GM18502 (cell line): Measurements from ENCODE around the gene KATNBL1.
"Not testable (repeated sequence)": the region's sequence is repeated elsewhere in the genome, so short reads cannot be mapped to it uniquely, and the experiment has no call there.

Source experiments
- ATAC-seq: cut with Tn5 transposase; IDR thresholded peaks from one replicate; pipeline ENCODE4 v1.9.1; 2021; ENCODE audit warnings: mild to moderate bottlenecking; ENCODE audit not compliant: unreplicated experiment, poor library complexity

Gene KATNBL1

GRCh38 chr15:34121786-34122185 lies 88.1 kb downstream of the KATNBL1 start:
- ATAC-seq = not testable (repeated sequence)

GRCh38 chr15:34120420-34120819 lies 89.5 kb downstream of the KATNBL1 start:
- not testable (repeated sequence) for ATAC-seq

GRCh38 chr15:34119291-34119690 lies 90.6 kb downstream of the KATNBL1 start:
- ATAC-seq = no peak

GRCh38 chr15:34116620-34117019 lies 93.3 kb downstream of the KATNBL1 start:
- ATAC-seq = no peak

- no peak for ATAC-seq
These were observed 95.2 kb downstream of the KATNBL1 start for GRCh38 chr15:34114739-34115138.

- ATAC-seq = no peak
These were observed 95.7 kb downstream of the KATNBL1 start for GRCh38 chr15:34114215-34114614.

GRCh38 chr15:34111488-34111887 lies 98.4 kb downstream of the KATNBL1 start:
- ATAC-seq = no peak

- ATAC-seq = no peak
These were observed 99.9 kb downstream of the KATNBL1 start for GRCh38 chr15:34109797-34110663.

- no peak for ATAC-seq
These were observed 102.6 kb downstream of the KATNBL1 start for GRCh38 chr15:34107315-34107714.

- ATAC-seq = no peak
These were observed 103.5 kb downstream of the KATNBL1 start for GRCh38 chr15:34106423-34106822.

GRCh38 chr15:34102175-34102925 lies 107.5 kb downstream of the KATNBL1 start:
- ATAC-seq = peak; percentile 26

GRCh38 chr15:34101366-34102174 lies 108.3 kb downstream of the KATNBL1 start, which contains the start of the genes EMC7 and PGBD4:
Gene EMC7 (minus strand): TSS chr15:34101862. CDS start chr15:34101839, 23 bp downstream.
Gene PGBD4 (plus strand): TSS chr15:34102083. CDS start chr15:34102532, 449 bp downstream.
- peak; percentile 96 for ATAC-seq

GRCh38 chr15:34099914-34100313 lies 110.0 kb downstream of the KATNBL1 start:
- no peak for ATAC-seq
